Muscle layer of duodenum (tissue), 2 donors: ENCODE results near the gene SHB.

Experiments used
- H3K27ac ChIP-seq: one replicate; pipeline ENCODE4 v1.7.0; 2013; ENCODE audit warnings: mild to moderate bottlenecking, low read length
- H3K27me3 ChIP-seq: one replicate; pipeline ENCODE4 v1.7.0; 2013; ENCODE audit warnings: low read depth, mild to moderate bottlenecking, control low read depth, low read length
- H3K36me3 ChIP-seq, 2 donors: one replicate each; pipeline ENCODE4 v1.7.0; 2013; ENCODE audit warnings: low read length in 2 of 2, control low read depth in 1 of 2, mild to moderate bottlenecking in 1 of 2; ENCODE audit not compliant: insufficient read depth in 2 of 2, control insufficient read depth in 1 of 2
- H3K4me1 ChIP-seq, 2 donors: one replicate each; pipeline ENCODE4 v1.7.0; 2013; ENCODE audit warnings: low read length in 2 of 2, mild to moderate bottlenecking in 2 of 2, control low read depth in 1 of 2, moderate library complexity in 1 of 2; ENCODE audit not compliant: insufficient read depth in 2 of 2, control insufficient read depth in 1 of 2
- H3K4me3 ChIP-seq, 2 donors: one replicate each; pipeline ENCODE4 v1.7.0; 2013; ENCODE audit warnings: low read length in 2 of 2, low read depth in 1 of 2, mild to moderate bottlenecking in 1 of 2
- H3K9me3 ChIP-seq, 2 donors: one replicate each; pipeline ENCODE4 v1.7.0; 2013; ENCODE audit warnings: low read length in 2 of 2, control low read depth in 1 of 2, mild to moderate bottlenecking in 1 of 2; ENCODE audit not compliant: control insufficient read depth in 1 of 2
- donor health status: healthy.

The SHB gene

DNA sequence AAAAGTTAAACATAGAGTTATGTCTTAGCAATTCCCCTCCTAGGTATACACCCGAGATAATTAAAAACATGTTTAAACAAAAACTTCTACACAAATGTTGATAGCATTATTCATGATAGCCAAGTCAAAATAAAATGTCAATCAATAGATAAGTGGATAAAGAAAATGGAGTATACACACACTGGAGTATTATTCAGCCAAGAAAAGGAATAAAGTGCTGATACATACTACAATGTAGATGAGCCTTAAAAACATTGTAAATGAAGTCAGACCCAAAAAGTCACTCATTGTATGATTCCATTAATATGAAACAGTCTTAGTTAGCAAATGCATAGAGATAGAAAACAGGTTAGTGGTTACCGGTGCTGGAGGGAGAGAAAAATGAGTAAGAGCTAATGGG, 34.3 kb upstream of the SHB start:
- no peaks in the 10 kb centered on the region for H3K36me3 ChIP-seq
- H3K27ac ChIP-seq = no peak overlapping the region
- no peaks in the 10 kb centered on the region for H3K9me3 ChIP-seq
- no peak overlapping the region for H3K4me3 ChIP-seq
- H3K27me3 ChIP-seq = no peaks in the 10 kb centered on the region
- no peaks in the 10 kb centered on the region for H3K4me1 ChIP-seq

GRCh38 chr9:38101423-38101822, 32.4 kb upstream of the SHB start:
- H3K36me3 ChIP-seq = no peaks in the 10 kb centered on the region
- no peaks in the 10 kb centered on the region for H3K4me1 ChIP-seq
- no peak overlapping the region for H3K4me3 ChIP-seq
- no peak overlapping the region for H3K27ac ChIP-seq
- no peaks in the 10 kb centered on the region for H3K27me3 ChIP-seq
- H3K9me3 ChIP-seq = no peaks in the 10 kb centered on the region

- Histone ChIP-seq H3K4me3 (no peak overlapping the region), H3K27me3 (no peaks in the 10 kb centered on the region), H3K4me1 (no peaks in the 10 kb centered on the region), H3K36me3 (no peaks in the 10 kb centered on the region), H3K9me3 (no peaks in the 10 kb centered on the region), H3K27ac (no peak overlapping the region)
These were observed 27.3 kb upstream of the SHB start for GRCh38 chr9:38096238-38096805.

DNA sequence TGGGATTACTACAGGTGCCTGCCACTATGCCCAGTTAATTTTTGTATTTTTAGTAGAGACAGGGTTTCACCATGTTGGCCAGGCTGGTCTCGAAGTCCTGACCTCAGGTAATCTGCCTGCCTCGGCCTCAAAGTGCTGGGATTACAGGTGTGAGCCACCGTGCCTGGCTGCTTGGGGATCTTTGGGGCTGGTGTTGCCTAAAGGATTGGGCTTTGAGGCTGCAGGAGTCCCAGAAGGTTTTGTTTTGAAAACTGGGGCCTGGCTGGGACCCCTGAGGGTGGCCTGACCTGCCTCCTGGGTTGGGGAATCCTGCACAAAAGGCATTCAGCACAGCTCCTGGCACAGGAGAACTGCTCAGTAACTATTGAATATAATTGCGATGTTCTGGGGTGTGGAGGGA, 25.1 kb upstream of the SHB start:
- Histone ChIP-seq H3K36me3 (no peaks in the 10 kb centered on the region), H3K9me3 (no peaks in the 10 kb centered on the region), H3K27me3 (no peaks in the 10 kb centered on the region), H3K27ac (no peak overlapping the region), H3K4me1 (no peaks in the 10 kb centered on the region), H3K4me3 (no peak overlapping the region)

DNA sequence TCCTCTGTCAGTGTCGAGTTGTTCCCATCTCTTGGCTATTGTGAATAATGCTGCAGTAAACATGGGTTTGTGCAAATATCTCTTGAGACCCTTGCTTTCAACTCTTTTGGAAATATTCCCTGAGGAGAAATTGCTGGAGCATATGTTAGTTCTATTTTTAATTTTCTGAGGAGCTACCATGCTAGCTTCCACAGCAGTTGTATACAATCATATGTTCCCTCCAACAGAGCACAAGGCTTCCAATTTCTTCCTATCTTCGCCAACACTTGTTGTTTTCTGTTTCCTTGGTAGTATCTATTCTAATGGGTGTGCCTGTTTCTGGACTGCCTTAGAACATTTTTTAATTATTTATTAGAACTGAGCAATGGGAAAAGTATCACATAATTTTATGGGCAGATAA, 23.6 kb upstream of the SHB start:
- H3K9me3 ChIP-seq = no peaks in the 10 kb centered on the region
- no peak overlapping the region for H3K4me3 ChIP-seq
- H3K4me1 ChIP-seq = peaks cover 0 to 4% of the 10 kb centered on the region in 2 donors
- H3K27ac ChIP-seq = no peak overlapping the region
- H3K27me3 ChIP-seq = no peaks in the 10 kb centered on the region
- no peaks in the 10 kb centered on the region for H3K36me3 ChIP-seq

DNA sequence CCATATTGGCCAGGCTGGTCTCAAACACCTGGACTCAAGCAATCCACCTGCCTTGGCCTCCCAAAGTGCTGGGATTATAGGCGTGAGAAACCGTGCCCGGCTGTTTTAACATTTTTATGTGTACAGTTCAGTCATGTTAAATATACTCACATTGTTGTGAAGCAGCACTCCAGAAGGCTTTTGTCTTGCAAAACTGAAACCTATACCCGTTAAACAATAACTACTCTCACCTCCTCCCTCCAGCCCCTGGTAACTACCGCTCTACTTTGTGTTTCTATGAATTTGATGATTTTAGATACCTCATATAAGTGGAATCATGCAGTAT, 23.1 kb upstream of the SHB start:
- Histone ChIP-seq H3K4me1 (peaks cover 0 to 4% of the 10 kb centered on the region in 2 donors), H3K9me3 (no peaks in the 10 kb centered on the region), H3K4me3 (no peak overlapping the region), H3K27me3 (no peaks in the 10 kb centered on the region), H3K27ac (no peak overlapping the region), H3K36me3 (no peaks in the 10 kb centered on the region)

GRCh38 chr9:38091310-38092199, 22.5 kb upstream of the SHB start:
- no peaks in the 10 kb centered on the region for H3K36me3 ChIP-seq
- no peak overlapping the region for H3K27ac ChIP-seq
- no peaks in the 10 kb centered on the region for H3K9me3 ChIP-seq
- H3K27me3 ChIP-seq = no peaks in the 10 kb centered on the region
- peaks cover 0 to 4% of the 10 kb centered on the region in 2 donors for H3K4me1 ChIP-seq
- H3K4me3 ChIP-seq = no peak overlapping the region

DNA sequence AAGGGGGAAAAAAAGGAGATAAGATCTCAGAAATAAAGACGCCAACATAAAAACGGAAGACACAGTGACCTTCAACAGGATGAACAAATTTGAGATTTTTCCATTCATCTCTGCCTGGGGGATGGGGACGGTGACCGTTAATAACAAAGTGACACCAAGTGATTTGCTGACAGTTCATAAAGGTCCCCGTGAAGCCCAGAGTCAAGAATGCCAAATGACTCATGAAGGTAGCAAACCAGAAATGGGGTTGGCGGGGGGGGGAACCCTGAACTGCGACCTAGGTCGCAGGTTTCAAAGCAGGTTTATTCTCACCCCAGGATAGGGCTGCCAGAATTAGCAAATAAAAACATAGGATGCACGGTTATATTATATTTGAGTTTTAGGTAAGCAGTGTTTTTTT, 21.1 kb upstream of the SHB start:
- Histone ChIP-seq H3K4me3 (no peak overlapping the region), H3K36me3 (no peaks in the 10 kb centered on the region), H3K27me3 (no peaks in the 10 kb centered on the region), H3K27ac (no peak overlapping the region), H3K9me3 (no peaks in the 10 kb centered on the region), H3K4me1 (peaks cover 0 to 4% of the 10 kb centered on the region in 2 donors)

GRCh38 chr9:38089387-38090165, 20.5 kb upstream of the SHB start:
- Histone ChIP-seq H3K27me3 (no peaks in the 10 kb centered on the region), H3K27ac (no peak overlapping the region), H3K4me1 (peaks cover 0 to 4% of the 10 kb centered on the region in 2 donors), H3K9me3 (no peaks in the 10 kb centered on the region), H3K36me3 (no peaks in the 10 kb centered on the region), H3K4me3 (no peak overlapping the region)

DNA sequence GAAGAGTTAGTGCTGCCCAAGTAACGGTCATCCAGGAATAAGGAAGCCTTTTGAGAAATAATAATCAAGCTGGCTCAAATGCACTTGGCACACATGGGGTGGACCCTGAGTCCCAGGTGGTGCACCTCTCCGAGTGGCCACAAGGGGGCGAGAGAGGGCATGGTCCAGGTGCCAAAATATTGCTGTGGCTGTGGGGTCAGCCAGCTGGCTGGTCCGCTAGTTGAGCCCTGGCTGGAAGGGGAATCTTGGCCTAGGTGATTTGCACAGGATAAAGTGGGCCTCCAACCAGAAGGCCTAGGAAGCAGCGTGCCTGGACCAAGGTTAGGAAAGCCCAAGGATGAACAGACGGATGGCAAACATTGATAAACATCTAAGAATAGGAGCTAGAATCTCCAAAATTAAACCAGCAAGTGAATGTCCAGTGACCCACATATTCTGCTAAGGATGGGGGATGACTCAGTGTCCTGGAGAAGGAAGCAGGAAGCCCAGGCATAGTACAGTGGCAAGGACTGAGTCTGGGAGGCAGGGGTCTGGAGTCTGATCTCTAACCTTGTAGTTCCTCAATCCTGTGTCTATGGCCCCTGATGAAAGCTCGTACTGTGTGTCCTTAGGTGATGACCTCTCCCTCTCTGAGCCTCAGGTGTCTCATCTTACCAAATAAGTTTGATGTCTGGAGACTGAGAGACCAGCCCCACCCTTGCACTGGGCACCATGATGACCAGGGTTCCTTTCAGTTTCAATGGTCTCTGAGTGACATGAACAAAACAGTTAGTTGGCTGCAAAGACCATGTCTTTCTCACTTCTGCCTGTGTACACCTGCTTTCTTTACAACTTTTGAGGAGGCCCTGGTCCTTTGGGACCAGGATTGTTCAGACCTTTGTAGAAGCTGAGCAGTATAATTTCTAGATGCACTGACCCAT, 19.2 kb upstream of the SHB start:
- H3K9me3 ChIP-seq = no peaks in the 10 kb centered on the region
- no peak overlapping the region for H3K4me3 ChIP-seq
- H3K36me3 ChIP-seq = no peaks in the 10 kb centered on the region
- no peak overlapping the region for H3K27ac ChIP-seq
- H3K4me1 ChIP-seq = peaks cover 0 to 4% of the 10 kb centered on the region in 2 donors
- no peaks in the 10 kb centered on the region for H3K27me3 ChIP-seq

DNA sequence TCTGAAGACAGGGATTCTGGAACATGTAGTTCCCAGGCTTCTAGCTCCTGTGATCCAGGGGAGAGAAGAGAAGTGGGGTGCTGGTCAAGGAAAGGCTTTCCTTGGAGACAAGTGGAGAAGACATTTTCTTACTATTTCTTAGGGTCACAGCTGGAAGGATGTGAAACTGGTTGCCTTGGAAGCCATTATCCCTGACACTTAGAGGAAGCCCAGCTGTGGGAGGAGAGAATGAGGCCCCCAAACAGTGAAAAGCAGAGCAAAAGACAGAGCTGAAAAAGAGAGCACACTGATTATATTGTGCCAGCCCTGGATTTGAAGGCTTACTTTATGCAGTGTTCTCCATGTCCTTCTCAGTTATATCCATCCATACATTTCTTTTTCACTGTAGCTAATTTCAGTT, 17.5 kb upstream of the SHB start:
- Histone ChIP-seq H3K27ac (no peak overlapping the region), H3K36me3 (no peaks in the 10 kb centered on the region), H3K4me1 (peaks cover 0 to 4% of the 10 kb centered on the region in 2 donors), H3K4me3 (no peak overlapping the region), H3K9me3 (no peaks in the 10 kb centered on the region), H3K27me3 (no peaks in the 10 kb centered on the region)
